WTC11 (cell line): ENCODE measurements around the gene EPN1.

ENCODE experiments used
- CBFB ChIP-seq: sonication (generic); formaldehyde crosslinking; IDR thresholded peaks from 2 replicates; pipeline ENCODE4 v1.8.1; 2022; ENCODE audit warnings: mild to moderate bottlenecking, low read depth, missing genetic modification reagents
- CTCF ChIP-seq: fragments of 200-600 bp; IDR thresholded peaks from 2 replicates; pipeline ENCODE4 v1.8.0; 2022; ENCODE audit warnings: antibody characterized with exemption
- ESRRA ChIP-seq: sonication (generic); formaldehyde crosslinking; IDR thresholded peaks from 2 replicates; pipeline ENCODE4 v1.8.1; 2022; ENCODE audit warnings: mild to moderate bottlenecking, missing genetic modification reagents, borderline replicate concordance
- FOXK1 ChIP-seq: sonication (generic); formaldehyde crosslinking; IDR thresholded peaks from 2 replicates; pipeline ENCODE4 v1.8.0; 2022; ENCODE audit warnings: mild to moderate bottlenecking, moderate library complexity, missing genetic modification reagents
- FOXP4 ChIP-seq: sonication (generic); formaldehyde crosslinking; IDR thresholded peaks from 2 replicates; pipeline ENCODE4 v1.8.0; 2022; ENCODE audit warnings: mild to moderate bottlenecking, missing genetic modification reagents
- NR2C2 ChIP-seq: sonication (generic); formaldehyde crosslinking; IDR thresholded peaks from 2 replicates; pipeline ENCODE4 v1.8.0; 2022; ENCODE audit warnings: mild to moderate bottlenecking, missing genetic modification reagents
- RELA ChIP-seq: sonication (generic); formaldehyde crosslinking; IDR thresholded peaks from 2 replicates; pipeline ENCODE4 v1.8.1; 2022; ENCODE audit warnings: missing genetic modification reagents, mild to moderate bottlenecking, borderline replicate concordance
- SMAD4 ChIP-seq: sonication (generic); formaldehyde crosslinking; IDR thresholded peaks from 2 replicates; pipeline ENCODE4 v1.8.0; 2022; ENCODE audit warnings: mild to moderate bottlenecking, missing genetic modification reagents
- STAT6 ChIP-seq: sonication (generic); formaldehyde crosslinking; conservative IDR thresholded peaks from 2 replicates; pipeline ENCODE4 v1.8.1; 2023; ENCODE audit warnings: mild to moderate bottlenecking, low read depth, missing genetic modification reagents, moderate library complexity
- TCF7 ChIP-seq: sonication (generic); formaldehyde crosslinking; IDR thresholded peaks from 2 replicates; pipeline ENCODE4 v1.8.0; 2022; ENCODE audit warnings: mild to moderate bottlenecking, low read depth, missing genetic modification reagents, moderate library complexity
- ZNF281 ChIP-seq: sonication (generic); formaldehyde crosslinking; IDR thresholded peaks from 2 replicates; pipeline ENCODE4 v1.8.0; 2023; ENCODE audit warnings: mild to moderate bottlenecking, missing genetic modification reagents
- ZNF425 ChIP-seq: fragments of 250-450 bp; sonication (Bioruptor Pico); conservative IDR thresholded peaks from 2 replicates; pipeline ENCODE4 v1.9.0; 2021; ENCODE audit warnings: mild to moderate bottlenecking
- ZNF671 ChIP-seq: fragments of 250-450 bp; sonication (Bioruptor Pico); IDR thresholded peaks from 2 replicates; pipeline ENCODE4 v1.8.0; 2021; ENCODE audit warnings: mild to moderate bottlenecking
- ZSCAN18 ChIP-seq: fragments of 250-450 bp; sonication (Bioruptor Pico); IDR thresholded peaks from 2 replicates; pipeline ENCODE4 v2.1.2; 2022; ENCODE audit warnings: mild to moderate bottlenecking, moderate library complexity

- no peak for TF ChIP-seq ZNF281 (CRISPR knock-in tag)
- no peak for TF ChIP-seq CTCF
- TF ChIP-seq ESRRA (CRISPR knock-in tag): no peak
- TF ChIP-seq FOXP4 (CRISPR knock-in tag): no peak
- TF ChIP-seq FOXK1 (CRISPR knock-in tag): no peak
- TF ChIP-seq RELA (CRISPR knock-in tag): no peak
- TF ChIP-seq ZNF671 (CRISPR knock-in tag): no peak
- TF ChIP-seq STAT6: no peak
- TF ChIP-seq ZSCAN18 (CRISPR knock-in tag): no peak
- TF ChIP-seq ZNF425 (CRISPR knock-in tag): no peak
- TF ChIP-seq SMAD4 (CRISPR knock-in tag): no peak
- no peak for TF ChIP-seq NR2C2 (CRISPR knock-in tag)
- TF ChIP-seq TCF7: no peak
- TF ChIP-seq CBFB: no peak
Observed at GRCh38 chr19:55711719-55712118, 36.7 kb downstream of the EPN1 start.
